ENCODE results near the gene HSPA14.

DNA sequence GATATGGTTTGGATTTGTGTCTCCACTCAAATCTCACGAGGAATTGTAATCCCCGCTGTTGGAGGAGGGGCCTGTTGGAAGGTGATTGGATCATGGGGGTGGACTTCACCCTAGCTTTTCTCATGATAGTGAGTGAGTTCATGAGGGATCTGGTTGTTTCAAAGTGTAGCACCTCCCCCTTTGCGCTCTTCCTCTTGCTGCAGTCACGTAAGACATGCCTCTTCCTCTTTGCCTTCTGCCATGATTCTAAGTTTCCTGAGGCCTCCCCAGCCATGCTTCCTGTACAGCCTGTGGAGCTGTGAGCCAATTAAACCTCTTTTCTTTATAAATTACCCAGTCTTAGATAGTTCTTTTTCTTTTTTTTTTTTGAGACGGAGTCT lies 17.3 kb upstream of the HSPA14 start:
- TF ChIP-seq, protein P1, sequence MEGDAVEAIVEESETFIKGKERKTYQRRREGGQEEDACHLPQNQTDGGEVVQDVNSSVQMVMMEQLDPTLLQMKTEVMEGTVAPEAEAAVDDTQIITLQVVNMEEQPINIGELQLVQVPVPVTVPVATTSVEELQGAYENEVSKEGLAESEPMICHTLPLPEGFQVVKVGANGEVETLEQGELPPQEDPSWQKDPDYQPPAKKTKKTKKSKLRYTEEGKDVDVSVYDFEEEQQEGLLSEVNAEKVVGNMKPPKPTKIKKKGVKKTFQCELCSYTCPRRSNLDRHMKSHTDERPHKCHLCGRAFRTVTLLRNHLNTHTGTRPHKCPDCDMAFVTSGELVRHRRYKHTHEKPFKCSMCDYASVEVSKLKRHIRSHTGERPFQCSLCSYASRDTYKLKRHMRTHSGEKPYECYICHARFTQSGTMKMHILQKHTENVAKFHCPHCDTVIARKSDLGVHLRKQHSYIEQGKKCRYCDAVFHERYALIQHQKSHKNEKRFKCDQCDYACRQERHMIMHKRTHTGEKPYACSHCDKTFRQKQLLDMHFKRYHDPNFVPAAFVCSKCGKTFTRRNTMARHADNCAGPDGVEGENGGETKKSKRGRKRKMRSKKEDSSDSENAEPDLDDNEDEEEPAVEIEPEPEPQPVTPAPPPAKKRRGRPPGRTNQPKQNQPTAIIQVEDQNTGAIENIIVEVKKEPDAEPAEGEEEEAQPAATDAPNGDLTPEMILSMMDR (IDR thresholded peaks at IDR 0.05; ENCODE audit: borderline replicate concordance, extremely low read depth, low read length, poor library complexity, severe bottlenecking), result no peak
- no peak for TF ChIP-seq EZH2 (IDR thresholded peaks at IDR 0.05; ENCODE audit: borderline replicate concordance, low read depth, low read length, severe bottlenecking)

All from DND-41 (cell line).